ENCODE measurements around the gene CISD3.
A peak's percentile ranks its signal among the peaks of the same experiment; 100 is the strongest.

Gene CISD3

DNA sequence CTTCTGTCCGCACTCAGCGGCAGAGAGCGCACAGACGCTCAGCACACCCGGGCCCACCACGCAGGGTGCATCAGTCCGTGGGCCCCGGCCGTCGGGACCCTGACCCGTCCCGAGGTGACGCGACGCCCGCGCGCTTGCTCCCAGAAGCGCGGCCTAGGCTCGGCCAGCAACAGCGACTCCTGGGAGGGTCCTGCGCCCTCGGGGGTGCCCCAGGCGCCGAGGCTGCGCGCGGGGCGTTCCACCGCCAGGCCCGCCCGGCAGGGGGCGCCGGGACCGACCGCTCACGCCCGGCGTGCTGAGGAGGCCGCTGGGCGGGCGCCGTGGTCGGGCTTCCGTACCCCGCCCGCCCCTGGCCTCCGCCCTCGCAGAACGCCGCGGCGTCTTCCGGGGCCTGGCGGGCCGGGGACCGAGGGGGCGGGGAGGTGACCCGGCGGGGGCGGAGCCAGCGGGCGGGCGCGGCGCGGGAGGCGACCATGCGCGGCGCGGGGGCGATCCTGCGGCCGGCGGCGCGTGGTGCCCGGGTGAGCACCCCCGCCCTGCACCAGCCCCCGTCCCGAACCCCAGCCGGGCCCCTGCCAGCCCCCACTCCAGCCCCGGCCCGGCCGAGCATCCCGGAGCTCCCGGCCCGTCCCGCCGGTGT, at the start of gene CISD3:
CISD3 (plus strand) TSS at position 456 of the 640 bp plus-strand sequence; CDS start at position 474, 18 bp downstream.
- DNase-seq (ENCODE audit: low read depth in 3 of 3, low spot score in 1 of 3), result peak; percentile 63 to 78 (median 76)

DNA sequence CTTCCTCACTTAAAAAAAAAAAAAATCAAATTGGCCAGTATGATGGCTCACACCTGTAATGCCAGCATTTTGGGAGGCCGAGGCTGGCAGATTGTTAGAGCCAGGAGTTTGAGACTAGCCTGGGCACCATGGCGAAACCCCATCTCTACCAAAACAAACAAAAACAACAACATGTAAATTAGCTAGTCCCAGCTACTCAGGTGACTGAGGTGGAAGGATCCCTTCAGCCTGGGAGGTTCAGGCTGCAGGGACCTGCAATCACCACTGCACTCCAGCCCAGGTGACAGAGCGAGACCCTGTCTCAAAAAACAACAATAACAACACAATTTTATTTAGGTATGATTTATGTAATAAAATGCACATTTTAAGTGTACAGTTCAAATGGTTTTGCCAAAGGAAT, 49.0 kb upstream of the CISD3 start:
- DNase-seq (ENCODE audit: low read depth in 3 of 3, low spot score in 1 of 3), result no peak

- DNase-seq (ENCODE audit: low read depth in 3 of 3, low spot score in 1 of 3), result no peak
Measured at GRCh38 chr17:38685491-38685890, 44.6 kb upstream of the CISD3 start.

DNA sequence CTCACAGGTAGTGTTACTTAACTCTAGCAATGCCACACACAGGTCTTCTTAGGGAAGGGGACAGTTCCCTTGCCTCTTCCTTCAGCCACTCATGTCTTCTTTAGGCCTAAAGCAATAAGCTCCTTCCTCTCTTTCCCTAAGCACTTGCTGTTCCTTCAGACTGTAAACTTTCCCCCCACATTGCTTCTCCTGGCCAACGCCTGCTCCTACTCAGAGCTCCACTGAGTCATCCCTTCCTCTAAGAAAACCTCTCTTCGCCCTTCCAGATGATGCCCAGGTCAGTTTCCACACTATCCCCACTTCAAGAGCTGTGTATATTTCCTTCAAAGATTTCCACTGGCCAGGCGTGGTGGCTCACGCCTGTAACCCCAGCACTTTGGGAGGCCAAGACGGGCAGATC, 42.9 kb upstream of the CISD3 start:
- no peak for DNase-seq (ENCODE audit: low read depth in 3 of 3, low spot score in 1 of 3)

DNA sequence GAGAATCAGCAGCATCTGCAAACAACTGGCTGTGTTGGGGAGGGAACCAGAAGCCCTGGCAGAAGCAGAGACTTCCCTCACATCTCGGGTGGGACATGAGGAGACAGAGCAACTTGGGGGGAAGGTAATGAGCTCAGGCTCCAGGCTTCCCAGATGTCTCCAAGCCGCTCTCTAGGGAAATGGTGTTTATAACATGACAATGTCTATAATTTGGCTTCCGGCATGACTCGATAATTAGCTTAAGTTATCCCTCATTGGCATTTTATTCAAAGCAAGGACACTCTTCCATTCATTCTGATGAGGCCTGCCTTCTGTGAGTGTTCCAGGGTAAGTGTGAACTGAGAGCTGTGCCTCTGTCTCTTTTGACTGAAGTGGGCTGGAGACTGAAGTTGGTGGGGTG, 39.8 kb upstream of the CISD3 start:
- DNase-seq (ENCODE audit: low read depth in 3 of 3, low spot score in 1 of 3), result no peak

GRCh38 chr17:38691154-38691553, 39.0 kb upstream of the CISD3 start:
- DNase-seq (ENCODE audit: low read depth in 3 of 3, low spot score in 1 of 3), result no peak

GRCh38 chr17:38693700-38694329, 36.3 kb upstream of the CISD3 start:
- DNase-seq (ENCODE audit: low read depth in 3 of 3, low spot score in 1 of 3), result no peak

DNA sequence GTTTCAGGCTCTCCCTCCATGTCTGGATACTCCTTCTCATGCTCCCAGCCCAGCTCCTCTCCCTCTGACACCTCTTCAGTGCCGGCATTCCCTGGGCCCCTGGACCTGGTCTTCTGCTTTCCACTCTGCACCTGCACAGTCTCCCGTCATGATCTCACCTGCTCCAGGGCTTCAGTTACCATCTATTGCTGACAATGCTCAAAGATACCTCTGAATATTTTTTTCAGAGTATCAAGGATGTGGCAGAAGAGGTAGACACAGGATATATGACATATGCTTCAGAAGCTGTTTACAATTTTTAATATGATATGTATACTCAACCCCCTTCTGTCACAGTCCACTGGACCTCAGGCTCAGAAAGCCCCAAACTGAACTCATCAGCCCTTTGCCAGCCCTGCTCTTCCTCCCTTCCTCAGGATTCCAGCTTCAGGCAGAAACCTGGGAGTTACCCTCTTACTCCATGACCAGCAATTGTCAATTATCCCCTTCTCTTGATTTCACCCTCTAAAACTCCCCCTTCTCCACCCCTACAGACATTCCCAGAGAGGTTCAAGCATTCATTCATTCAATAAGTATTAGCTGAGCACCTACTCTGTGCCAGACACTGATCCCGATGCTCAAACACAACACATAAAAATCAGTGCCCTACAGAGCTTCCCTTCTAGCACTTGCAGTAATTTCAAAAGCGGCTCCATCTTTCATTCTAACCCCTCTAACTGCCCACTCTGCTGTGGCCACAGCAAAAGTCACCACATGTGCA, 32.9 kb upstream of the CISD3 start:
- no peak for DNase-seq (ENCODE audit: low read depth in 3 of 3, low spot score in 1 of 3)

GRCh38 chr17:38698760-38699159, 31.4 kb upstream of the CISD3 start:
- no peak for DNase-seq (ENCODE audit: low read depth in 3 of 3, low spot score in 1 of 3)

DNA sequence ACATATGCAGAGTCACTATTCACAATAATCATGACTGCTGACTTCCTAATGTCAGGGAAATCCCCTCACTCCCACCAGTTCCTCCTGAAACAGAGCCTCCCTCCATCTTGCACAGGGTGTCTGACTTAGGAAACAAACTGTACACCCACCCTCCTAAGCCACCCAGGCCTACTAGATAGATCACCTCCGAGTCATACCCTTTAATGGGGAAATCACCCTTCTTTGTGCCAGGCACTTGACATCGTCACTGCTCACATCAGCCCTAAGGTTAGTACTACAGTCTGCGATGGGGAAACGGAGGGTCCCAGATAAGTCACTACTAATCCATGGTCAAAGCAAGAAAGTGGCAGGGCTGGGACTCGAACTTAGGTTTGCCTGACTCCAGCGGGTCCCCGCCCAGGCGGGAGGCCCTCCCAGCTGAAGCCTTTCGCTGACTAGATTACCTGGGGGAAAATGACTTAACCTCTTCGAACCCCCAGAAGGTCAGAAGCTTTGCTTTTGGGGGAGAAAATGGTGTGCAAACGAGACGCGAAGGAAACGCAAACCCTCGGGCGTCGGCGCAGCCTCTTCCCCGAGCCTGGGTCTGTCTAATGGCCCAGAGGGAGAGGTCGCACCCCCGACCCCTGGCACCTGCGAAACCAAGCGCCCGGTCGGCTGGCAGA, 28.5 kb upstream of the CISD3 start:
- DNase-seq (ENCODE audit: low read depth in 3 of 3, low spot score in 1 of 3), result peak in 2 of 3 donors; percentile 26 to 69

GRCh38 chr17:38702166-38702915, 27.8 kb upstream of the CISD3 start:
- DNase-seq (ENCODE audit: low read depth in 3 of 3, low spot score in 1 of 3), result peak; percentile 54 to 67 (median 58)

GRCh38 chr17:38702916-38703741, 27.0 kb upstream of the CISD3 start:
- no peak for DNase-seq (ENCODE audit: low read depth in 3 of 3, low spot score in 1 of 3)

DNA sequence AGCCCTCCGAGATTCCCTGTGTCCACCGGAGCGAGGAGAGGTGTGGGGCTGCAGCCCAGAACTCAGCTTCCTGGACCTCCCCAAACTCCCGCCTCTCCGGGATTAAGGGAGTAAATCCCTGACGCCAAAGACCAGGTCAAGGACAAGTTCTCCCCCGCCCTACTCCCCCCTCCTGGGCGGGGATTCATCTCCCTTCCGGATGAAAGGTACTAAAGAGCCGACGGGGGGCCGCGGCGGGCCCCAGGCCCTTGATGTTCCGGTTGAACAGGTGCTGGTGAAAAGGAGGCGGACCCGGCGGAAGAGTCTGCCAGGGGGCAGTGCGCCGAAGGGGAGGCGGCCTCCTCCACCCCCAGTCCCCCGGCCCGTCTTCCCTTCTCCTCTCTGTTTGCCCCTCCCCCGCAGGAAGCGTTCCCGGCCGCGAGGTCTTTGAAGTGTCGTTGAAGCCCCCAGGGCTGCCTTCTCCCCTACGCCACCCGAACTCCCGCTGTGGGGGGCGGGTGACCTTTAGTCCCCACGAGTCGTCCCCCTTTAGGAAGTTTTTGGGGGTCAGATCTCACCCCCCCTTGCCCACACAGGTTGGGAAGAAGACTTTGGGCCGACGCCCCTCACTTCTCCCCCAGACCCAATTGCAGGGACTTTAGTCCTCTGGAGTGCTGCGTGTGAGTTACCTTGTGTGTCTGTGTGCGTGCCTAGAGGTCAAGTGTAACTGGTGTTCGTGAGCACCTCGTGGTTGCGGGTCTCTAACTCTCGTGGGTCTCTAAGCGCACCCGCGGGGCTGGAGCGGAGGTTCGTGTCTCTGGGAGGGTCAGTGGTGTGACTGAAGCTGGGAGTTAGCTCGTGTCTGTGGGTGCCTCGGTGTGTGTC, 26.2 kb upstream of the CISD3 start:
- peak in 2 of 3 donors; percentile 30 to 79 for DNase-seq (ENCODE audit: low read depth in 3 of 3, low spot score in 1 of 3)

GRCh38 chr17:38704606-38705522, 25.3 kb upstream of the CISD3 start, which contains the start of gene MLLT6:
TSS of gene MLLT6 (plus strand) at chr17:38705273. CDS start at chr17:38705633, 360 bp downstream.
- peak; percentile 57 to 66 (median 62) for DNase-seq (ENCODE audit: low read depth in 3 of 3, low spot score in 1 of 3)

- DNase-seq (ENCODE audit: low read depth in 3 of 3, low spot score in 1 of 3), result peak in 1 of 3 donors; percentile 30
Measured at GRCh38 chr17:38705523-38705802, 24.7 kb upstream of the CISD3 start.

- peak in 1 of 3 donors; percentile 39 for DNase-seq (ENCODE audit: low read depth in 3 of 3, low spot score in 1 of 3)
Measured at GRCh38 chr17:38705803-38706504, 24.2 kb upstream of the CISD3 start.

DNA sequence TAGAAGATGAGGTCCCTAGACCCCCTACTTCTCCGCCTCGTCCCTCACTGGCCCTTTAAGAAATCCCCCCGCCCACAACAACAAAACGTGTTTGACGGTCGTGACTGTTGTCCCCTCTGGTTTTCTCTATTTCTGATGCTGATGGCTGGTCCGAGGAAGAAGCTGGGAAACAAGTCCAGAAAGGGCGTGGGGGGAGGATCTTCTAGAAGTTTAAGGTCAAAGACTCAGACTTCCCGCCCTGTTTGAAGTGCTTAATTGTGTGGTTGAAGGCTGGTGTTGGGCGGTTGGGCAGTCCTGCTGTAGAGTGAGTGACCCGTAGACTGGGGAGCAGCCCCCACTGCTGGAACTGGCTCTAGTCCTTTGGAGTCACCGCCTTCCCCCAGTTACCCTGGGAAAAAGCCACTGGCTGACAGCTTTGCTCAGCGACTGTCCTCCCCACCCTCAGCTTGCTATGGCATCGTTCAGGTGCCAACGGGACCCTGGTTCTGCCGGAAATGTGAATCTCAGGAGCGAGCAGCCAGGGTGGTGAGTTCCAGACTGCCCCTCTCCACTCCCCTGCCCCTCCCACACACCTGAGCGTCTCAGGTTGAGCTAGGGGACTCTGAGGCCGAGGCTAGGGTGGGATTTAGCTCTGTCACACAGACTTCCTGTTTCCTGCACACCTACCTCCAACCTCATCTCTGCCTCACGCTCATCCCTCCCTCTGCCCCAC, 23.5 kb upstream of the CISD3 start:
- peak in 1 of 3 donors; percentile 32 for DNase-seq (ENCODE audit: low read depth in 3 of 3, low spot score in 1 of 3)
